ENCODE results near the gene TYMP. TPM values are rescaled to one million over a fixed set of nuclear protein-coding genes. Genes with fewer than 3 reads are reported as not detected.

Gene TYMP
- total RNA-seq, 1 donor from 2014 or later: 3.3 TPM

DNA sequence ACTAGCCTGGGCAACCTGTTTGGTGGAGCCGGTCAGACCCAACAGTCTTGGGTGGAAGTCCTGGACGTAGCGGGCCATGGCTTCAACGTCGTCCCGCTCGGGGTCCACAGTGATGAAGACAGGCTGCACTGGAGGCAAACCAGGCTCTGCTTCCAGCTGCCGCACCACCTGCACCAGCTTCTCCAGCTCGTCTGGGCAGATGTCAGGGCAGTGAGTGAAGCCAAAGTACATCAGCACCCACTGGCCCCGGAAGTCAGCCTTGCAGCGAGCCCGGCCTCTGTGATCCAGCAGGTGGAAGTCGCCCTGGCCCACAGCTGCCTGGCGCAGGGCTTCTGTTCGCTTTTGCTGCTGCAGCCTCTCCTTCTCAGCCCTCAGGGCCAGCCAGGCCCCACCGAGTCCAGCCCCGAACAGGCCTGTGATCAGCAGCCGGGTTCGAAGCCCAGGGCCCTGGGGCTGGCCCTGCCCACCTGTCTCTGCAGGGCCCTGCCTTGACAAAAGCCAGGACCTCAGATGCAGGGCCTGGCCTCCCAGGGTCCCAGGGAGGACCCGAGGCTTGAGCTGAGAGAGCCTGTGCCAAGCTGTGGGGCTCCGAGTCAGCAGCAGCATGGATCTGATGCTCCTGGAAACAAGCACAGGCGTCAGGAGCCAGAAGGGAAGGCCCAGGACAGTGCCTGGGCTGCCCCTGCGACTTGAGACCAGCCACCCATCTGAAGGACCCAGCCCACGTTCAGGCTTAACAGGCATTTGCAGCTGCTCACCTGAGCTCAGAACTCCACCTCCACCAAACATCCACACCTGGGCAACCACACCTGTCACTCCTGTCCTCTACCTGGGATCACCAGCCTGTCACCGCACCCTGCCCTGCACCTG lies 5.8 kb downstream of the TYMP start:
- TF ChIP-seq CTCF (IDR thresholded peaks at IDR 0.05; ENCODE audit: insufficient read depth, low read depth, low read length): no peak
- TF ChIP-seq EZH2 (IDR thresholded peaks at IDR 0.05; ENCODE audit: insufficient read depth, low read length): no peak
- peak overlapping the region; percentile 84 for H3K9ac ChIP-seq (ENCODE audit: low read length)
- no peaks in the 10 kb centered on the region for H3K27me3 Mint-ChIP-seq (ENCODE audit: low read depth, unreplicated experiment)
- H3K9me3 ChIP-seq (ENCODE audit: insufficient read depth, low read depth, low read length): no peaks in the 10 kb centered on the region
- H3K79me2 ChIP-seq (ENCODE audit: insufficient read depth, low read length): peaks cover 36% of the 10 kb centered on the region
- peak overlapping the region; percentile 97 for H3K4me3 Mint-ChIP-seq (ENCODE audit: unreplicated experiment)
- peaks cover 1% of the 10 kb centered on the region for H3K27me3 ChIP-seq (ENCODE audit: insufficient read depth, low read length)
- H3K27ac Mint-ChIP-seq (ENCODE audit: unreplicated experiment): peak overlapping the region; percentile 90
- DNase-seq (ENCODE audit: low read depth): no peak
- H3K36me3 Mint-ChIP-seq (ENCODE audit: low read depth, unreplicated experiment): peaks cover 7% of the 10 kb centered on the region
- no peak for FAIRE-seq
- H3K4me1 Mint-ChIP-seq (ENCODE audit: low read depth, unreplicated experiment): peaks cover 4% of the 10 kb centered on the region
- peaks cover 20% of the 10 kb centered on the region for H3K4me1 ChIP-seq (ENCODE audit: insufficient read depth, low read length)
- H3K4me2 ChIP-seq (ENCODE audit: low read length): peak overlapping the region; percentile 99
- H3K4me3 ChIP-seq (ENCODE audit: insufficient read depth, low read depth, low read length): peak overlapping the region; percentile 72
- peaks cover 40% of the 10 kb centered on the region for H4K20me1 ChIP-seq (ENCODE audit: insufficient read depth, low read length)
- H3K36me3 ChIP-seq (ENCODE audit: insufficient read depth, low read length): no peaks in the 10 kb centered on the region
- peaks cover 3% of the 10 kb centered on the region for H3K9me3 Mint-ChIP-seq (ENCODE audit: unreplicated experiment)
- H2AFZ ChIP-seq (ENCODE audit: low read depth, low read length): no peak overlapping the region
- no peak overlapping the region for H3K27ac ChIP-seq (ENCODE audit: low read depth, low read length)

DNA sequence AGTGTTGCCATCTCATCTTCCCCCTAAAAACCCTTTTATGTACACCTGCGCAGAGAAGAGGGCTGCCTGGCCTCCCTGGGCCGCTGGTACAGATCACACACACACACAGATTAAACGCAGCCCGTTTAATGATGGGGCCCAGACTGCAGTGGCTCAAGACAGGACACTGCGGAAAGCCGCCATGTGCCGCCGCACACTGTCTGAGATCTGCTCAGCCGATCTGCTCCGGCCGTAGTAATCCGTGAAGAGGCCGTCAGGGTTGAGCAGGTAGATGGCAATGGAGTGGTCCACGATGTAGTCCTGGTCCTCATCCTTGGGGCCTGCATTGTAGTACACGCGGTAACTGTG lies 6.4 kb downstream of the TYMP start:
- Mint-ChIP-seq H3K27ac (ENCODE audit: unreplicated experiment) (no peak overlapping the region), H3K36me3 (ENCODE audit: low read depth, unreplicated experiment) (peaks cover 7% of the 10 kb centered on the region), H3K4me1 (ENCODE audit: low read depth, unreplicated experiment) (peaks cover 4% of the 10 kb centered on the region), H3K27me3 (ENCODE audit: low read depth, unreplicated experiment) (no peaks in the 10 kb centered on the region), H3K4me3 (ENCODE audit: unreplicated experiment) (peak overlapping the region; percentile 27), H3K9me3 (ENCODE audit: unreplicated experiment) (peaks cover 3% of the 10 kb centered on the region)
- no peak for TF ChIP-seq CTCF (IDR thresholded peaks at IDR 0.05; ENCODE audit: insufficient read depth, low read depth, low read length)
- TF ChIP-seq EZH2 (IDR thresholded peaks at IDR 0.05; ENCODE audit: insufficient read depth, low read length): no peak
- Histone ChIP-seq H2AFZ (ENCODE audit: low read depth, low read length) (no peak overlapping the region), H4K20me1 (ENCODE audit: insufficient read depth, low read length) (peaks cover 34% of the 10 kb centered on the region), H3K4me2 (ENCODE audit: low read length) (no peak overlapping the region), H3K4me1 (ENCODE audit: insufficient read depth, low read length) (peaks cover 20% of the 10 kb centered on the region), H3K4me3 (ENCODE audit: insufficient read depth, low read depth, low read length) (no peak overlapping the region), H3K79me2 (ENCODE audit: insufficient read depth, low read length) (peaks cover 36% of the 10 kb centered on the region), H3K9me3 (ENCODE audit: insufficient read depth, low read depth, low read length) (no peaks in the 10 kb centered on the region), H3K36me3 (ENCODE audit: insufficient read depth, low read length) (no peaks in the 10 kb centered on the region), H3K27me3 (ENCODE audit: insufficient read depth, low read length) (no peaks in the 10 kb centered on the region), H3K27ac (ENCODE audit: low read depth, low read length) (no peak overlapping the region), H3K9ac (ENCODE audit: low read length) (no peak overlapping the region)
- FAIRE-seq (no peak), DNase-seq (ENCODE audit: low read depth) (no peak)
